ENCODE results near the gene CCDC116. TPM values are rescaled to one million over a fixed set of nuclear protein-coding genes. Genes with fewer than 3 reads are reported as not detected.
"Not testable (repeated sequence)": the region's sequence is repeated elsewhere in the genome, so short reads cannot be mapped to it uniquely, and the experiment has no call there.

Gene CCDC116
- 0.45 TPM for polyA plus RNA-seq (ENCODE audit: insufficient read length)

- no peak for DNase-seq
Measured at GRCh38 chr22:21632237-21632895, at the start of gene CCDC116. TSS of gene CCDC116 (plus strand) at chr22:21632760. CDS start at chr22:21633182, 422 bp downstream.

- no peak for DNase-seq
Measured at GRCh38 chr22:21582801-21583740, 49.5 kb upstream of the CCDC116 start.

GRCh38 chr22:21585389-21585788 is 47.2 kb upstream of the CCDC116 start:
- DNase-seq = no peak

DNA sequence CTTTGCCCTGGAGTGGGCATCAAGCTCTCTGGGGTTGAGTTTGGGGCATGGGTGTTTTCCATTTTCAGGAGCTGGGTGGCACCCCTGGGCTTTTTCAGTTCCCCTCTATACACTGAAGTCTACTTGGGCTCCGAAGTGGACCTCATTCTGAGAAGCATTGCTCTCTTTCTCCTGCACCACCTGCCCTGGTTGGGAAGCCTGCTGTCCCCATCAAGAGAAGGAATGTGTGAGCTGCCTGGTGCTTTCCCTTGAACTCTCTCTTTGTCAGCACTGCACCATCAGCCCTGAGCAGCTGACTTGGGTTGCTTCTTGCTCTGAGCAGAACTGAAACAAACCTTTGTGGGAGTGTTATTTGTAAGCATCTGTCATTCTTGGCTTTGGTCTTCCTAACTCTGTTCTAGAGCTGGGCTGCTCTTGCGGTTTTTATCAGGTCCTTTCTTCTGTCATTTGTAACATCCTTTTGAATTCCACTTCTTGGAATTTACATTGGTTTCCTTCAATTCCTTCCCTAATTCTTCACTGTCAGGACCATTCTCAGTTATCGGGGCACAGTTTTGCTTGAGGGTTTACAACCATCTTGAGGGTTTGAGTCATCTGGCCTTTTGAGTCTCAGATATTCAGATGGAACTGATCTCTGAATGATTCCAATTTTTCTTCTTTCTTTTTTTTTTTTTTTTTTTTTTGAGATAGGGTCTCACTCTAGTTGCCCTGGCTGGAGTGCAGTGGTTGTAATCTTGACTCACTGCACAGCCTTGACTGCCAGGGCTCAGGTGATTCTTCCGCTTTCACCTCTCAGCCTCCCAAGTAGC is 44.6 kb upstream of the CCDC116 start:
- DNase-seq = no peak

DNA sequence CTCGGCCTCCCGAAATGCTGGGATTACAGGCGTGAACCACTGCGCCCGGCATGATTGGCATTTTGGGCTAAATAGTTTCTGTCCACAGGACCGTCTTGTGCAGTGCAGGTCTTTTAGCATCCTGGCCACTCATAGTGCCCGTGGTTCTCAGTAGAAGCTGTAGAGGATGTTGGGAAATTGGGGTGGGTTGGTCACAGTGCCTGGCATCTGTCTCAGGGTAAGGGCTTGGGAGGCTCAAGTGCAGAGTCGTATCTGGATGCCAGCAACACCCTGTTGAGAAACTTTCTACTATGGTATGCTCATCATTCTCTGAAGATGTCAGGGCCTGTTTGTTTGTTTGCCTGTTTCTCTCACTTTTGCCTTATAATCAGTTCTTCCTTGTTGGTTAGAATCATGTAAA is 43.2 kb upstream of the CCDC116 start:
- no peak for DNase-seq

- DNase-seq = no peak
Measured at GRCh38 chr22:21590809-21591641, 41.5 kb upstream of the CCDC116 start.

DNA sequence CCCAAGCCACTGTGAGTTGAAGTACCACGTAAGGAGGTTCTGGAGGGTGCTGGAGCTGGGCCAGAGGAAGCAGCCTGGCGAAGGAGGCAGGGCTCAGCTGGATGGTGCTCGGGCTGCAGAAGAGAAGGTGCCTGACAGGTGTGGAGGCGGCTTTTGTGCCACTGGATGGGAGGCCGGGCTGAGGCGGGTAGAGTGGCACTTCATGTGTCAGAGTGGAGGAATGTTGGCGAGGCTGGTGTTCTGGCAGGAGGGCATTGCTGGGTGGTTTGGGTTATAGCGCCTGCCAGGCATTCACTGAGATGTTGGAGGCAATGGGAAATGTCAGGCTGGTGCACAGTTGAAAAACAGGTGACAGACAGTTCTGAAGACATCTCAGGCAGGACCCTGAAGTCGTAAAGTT is 40.9 kb upstream of the CCDC116 start:
- DNase-seq = no peak

DNA sequence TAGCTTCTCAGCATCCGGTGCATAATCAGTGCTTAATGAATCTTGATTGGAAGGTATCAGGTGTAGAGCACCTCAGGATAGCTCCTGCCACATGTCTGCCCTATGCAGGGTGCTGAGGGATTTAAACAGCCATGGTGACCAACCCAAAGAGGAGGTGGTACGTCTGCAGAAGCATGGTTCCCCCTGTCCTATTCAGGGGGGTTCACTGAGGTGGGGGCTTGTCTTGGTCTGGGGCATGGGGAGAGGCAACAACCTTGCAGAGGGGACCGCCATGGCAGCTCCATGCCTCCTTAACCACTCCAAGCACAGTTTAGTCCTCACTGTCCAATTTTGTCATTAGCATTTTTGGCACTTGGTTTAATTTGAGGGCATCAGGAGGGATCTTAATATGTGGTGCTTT is 40.1 kb upstream of the CCDC116 start:
- no peak for DNase-seq

- DNase-seq = no peak
Measured at GRCh38 chr22:21593406-21594232, 38.9 kb upstream of the CCDC116 start.

DNA sequence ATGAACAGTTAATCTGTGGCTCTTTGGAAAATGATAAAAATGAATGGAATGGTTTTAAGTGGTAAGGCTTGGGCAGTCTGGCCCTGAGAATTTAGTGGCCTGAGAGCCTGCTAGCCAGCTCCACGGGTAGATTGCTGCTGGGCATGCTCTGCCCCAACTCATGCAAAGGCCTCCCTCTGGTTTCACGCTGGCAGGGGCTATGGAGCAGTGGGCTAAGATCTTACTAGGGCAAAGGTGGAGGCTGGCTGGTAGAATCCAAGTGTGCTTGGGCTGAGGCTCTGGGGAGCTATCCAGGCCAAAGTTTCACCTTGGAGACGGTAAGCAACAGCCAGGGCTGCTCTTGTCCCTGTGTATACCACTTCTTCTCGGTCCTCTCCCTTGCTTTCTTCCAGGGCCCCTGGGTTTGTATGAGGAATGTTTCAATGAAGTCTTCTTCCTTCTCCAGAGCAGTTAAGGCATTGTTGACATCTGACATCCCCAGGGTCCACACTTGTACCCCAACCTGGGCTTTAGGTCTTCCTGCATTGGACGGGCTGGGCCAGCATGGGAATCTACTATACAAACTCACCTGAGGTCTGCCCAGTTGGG is 37.6 kb upstream of the CCDC116 start:
- no peak for DNase-seq

DNA sequence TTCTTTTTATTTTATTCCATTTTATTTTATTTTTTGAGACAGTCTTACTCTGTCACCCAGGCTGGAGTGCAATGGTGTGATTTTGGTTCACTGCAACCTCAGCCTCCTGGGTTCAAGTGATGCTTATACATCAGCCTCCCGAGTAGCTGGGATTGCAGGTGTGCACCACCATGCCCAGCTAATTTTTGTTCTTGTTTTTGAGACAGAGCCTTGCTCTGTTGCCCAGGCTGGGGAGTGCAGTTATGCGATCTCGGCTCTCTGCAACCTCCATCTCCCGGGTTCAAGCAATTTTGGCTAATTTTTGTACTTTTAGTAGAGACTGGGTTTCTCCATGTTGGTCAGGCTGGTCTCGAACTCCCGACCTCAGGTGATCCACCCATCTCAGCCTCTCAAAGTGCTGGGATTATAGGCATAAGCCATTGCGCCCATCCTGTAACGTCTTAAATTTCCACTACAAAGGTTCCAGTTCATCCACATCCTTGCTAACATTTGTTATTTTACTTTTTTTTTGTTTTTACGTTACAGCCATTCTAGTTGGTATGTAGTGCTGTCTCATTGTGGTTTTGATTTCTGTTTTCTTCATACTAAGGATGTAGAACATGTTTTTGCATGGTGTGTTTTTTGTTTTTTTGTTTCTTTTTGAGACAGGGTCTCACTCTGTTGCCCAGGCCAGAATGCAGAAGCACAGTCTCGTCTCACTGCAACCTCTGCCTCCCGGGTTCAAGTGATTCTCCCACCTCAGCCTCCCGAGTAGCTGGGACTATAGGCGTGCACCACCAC is 36.0 kb upstream of the CCDC116 start:
- DNase-seq = not testable (repeated sequence)

GRCh38 chr22:21598302-21598701 is 34.3 kb upstream of the CCDC116 start:
- DNase-seq = no peak

- no peak for DNase-seq
Measured at GRCh38 chr22:21599053-21599893, 33.3 kb upstream of the CCDC116 start.

DNA sequence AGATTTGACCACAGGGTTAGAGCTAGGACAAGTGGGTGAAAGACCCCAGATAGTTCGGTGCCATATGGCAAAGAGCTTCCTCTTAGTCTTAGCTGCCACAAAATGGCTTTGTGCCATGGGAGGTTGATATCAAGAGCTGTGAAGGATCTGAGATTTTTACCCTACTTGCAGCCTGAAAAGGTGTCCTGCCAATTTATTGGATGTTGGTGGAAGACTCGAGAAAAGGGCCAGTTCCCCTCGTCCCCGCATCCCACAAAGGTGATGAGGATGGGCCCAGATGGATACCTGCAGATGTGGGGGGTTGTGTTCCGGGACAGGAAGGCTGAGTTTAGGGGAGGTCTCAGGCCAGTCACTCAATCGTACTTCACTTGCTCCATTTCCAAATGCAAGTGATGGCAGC is 30.0 kb upstream of the CCDC116 start:
- no peak for DNase-seq

- DNase-seq = no peak
Measured at GRCh38 chr22:21603973-21604372, 28.6 kb upstream of the CCDC116 start.

DNA sequence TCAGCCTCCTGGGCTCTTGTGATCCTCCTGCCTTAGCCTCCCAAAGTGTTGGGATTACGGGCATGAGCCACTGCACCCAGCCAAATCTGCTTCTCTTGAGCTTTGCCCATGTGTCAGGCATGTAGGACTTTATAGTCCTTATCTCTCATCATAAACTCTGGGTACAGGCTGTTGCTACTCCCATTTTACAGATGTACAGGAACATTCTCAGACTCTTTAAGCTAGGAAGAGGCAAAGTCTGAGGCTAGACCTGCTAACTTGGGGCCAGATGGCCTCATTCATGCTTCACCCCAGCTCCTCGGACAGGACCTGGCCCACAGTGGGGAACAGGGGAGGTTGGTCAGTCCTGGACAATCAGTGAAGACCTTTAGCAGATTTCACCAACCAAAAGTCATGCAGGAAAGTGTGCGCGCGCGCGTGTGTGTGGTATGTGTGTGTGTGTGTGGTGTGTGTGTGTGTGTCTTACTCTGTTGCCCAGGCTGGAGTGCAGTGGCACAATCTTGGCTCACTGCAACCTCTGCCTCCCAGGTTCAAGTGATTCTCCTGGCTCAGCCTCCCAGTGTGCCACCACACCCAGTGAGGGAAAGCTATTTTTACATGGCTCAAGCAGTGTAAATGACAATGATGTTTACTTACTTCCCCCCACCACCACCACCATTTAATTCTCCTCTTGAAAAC is 26.5 kb upstream of the CCDC116 start:
- DNase-seq = no peak

DNA sequence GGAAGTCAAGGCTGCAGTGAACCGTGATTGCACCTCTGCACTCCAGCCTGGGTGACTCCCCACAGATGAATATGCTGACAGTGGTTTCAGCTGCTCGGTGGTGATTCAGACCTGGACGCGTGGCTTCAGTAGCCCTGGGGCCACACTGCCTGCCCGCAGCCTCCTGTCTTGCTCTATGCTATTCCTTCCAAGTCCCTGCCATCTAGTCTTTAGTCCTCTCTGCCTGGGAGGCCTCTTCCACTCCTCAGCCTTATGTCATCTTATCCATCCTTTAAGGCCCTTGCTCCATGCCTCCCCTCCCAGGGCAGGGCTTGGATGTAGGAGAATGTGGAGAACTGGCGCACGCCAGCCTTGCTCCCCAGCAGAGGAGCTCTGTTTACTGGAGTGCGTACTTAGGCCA is 25.8 kb upstream of the CCDC116 start:
- DNase-seq = no peak

- not testable (repeated sequence) for DNase-seq
Measured at GRCh38 chr22:21609556-21610157, 22.9 kb upstream of the CCDC116 start.

Data from hindlimb muscle (tissue), 1 donor.